GM08714 (cell line): ENCODE results near the gene ROCK2.

Experiments
- H3K4me3 ChIP-seq: fragments of 200-500 bp; sonication (Bioruptor generic); 2 replicates; pipeline ENCODE4 v1.5.1; 2014; ENCODE audit warnings: mild to moderate bottlenecking, low read length, inconsistent platforms
- ZNF274 ChIP-seq: IDR thresholded peaks from 2 replicates; pipeline ENCODE4 v1.6.1; 2012; ENCODE audit warnings: mild to moderate bottlenecking, low read depth, low read length

The ROCK2 gene

DNA sequence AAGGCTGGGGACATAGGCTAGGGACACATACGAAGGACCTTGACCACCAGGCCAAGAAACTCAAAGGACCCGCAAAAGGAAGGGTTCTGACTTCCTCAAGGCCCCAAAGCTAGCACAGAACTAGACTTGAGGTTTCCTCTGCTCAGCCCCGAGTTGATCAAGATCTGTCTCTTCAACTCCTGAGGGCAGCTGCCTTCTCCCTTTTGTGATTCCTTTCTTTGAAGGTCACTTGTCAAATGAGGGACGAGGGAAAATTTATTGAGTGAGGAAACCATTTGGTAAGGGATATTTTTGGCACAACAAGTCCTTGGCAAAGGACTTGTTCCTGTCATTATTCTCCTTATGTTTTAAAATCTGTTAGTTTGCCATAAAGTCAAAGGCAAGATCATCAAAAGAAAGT, 12.3 kb upstream of the ROCK2 start:
- TF ChIP-seq ZNF274 = no peak
- H3K4me3 ChIP-seq = no peak overlapping the region

DNA sequence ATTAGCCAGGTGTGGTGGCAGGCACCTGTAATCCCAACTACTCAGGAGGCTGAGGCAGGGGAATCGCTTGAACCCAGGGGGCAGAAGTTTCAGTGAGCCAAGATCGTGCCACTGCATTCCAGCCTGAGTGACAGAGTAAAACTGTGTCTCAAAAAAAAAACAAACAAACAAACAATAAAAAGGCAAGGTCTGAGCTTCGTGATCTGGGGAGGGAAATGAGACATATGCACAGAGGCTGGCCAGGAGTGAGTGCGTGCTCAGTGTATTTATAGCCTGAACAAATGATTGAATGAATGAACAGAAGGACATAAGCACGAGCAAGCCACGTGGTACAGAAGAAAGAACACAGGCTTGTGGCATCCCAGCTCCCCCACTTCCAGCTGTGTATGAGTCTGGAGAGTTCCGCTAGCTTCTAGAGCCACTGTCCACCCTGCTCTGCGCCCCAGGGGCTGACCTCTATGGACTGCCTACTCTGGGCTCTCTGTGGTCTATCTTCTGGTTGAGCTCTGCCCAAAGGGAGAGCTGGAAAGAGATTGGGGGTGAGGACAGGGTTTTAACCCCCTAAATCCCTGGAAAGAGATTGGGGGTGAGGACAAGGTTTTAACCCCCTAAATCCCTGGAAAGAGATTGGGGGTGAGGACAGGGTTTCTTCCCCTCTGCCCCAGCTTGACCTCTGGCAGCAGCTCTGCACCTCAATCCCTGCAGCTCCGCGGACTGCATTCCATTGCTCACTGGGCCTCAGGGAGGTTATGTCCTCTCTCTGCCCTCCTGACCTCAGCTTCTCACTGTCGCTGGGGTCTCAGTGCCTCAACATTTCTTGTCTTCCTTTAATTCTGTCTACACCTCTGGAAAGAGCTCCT, 11.0 kb upstream of the ROCK2 start:
- no peak overlapping the region for H3K4me3 ChIP-seq
- TF ChIP-seq ZNF274 = no peak

- no peak overlapping the region for H3K4me3 ChIP-seq
- no peak for TF ChIP-seq ZNF274
These were observed 10.1 kb upstream of the ROCK2 start for GRCh38 chr2:11354363-11355154.

- H3K4me3 ChIP-seq = no peak overlapping the region
- TF ChIP-seq ZNF274 = no peak
These were observed 8.5 kb upstream of the ROCK2 start for GRCh38 chr2:11352781-11353537.

- H3K4me3 ChIP-seq = no peak overlapping the region
- no peak for TF ChIP-seq ZNF274
These were observed 3.8 kb upstream of the ROCK2 start for GRCh38 chr2:11348209-11348749.

DNA sequence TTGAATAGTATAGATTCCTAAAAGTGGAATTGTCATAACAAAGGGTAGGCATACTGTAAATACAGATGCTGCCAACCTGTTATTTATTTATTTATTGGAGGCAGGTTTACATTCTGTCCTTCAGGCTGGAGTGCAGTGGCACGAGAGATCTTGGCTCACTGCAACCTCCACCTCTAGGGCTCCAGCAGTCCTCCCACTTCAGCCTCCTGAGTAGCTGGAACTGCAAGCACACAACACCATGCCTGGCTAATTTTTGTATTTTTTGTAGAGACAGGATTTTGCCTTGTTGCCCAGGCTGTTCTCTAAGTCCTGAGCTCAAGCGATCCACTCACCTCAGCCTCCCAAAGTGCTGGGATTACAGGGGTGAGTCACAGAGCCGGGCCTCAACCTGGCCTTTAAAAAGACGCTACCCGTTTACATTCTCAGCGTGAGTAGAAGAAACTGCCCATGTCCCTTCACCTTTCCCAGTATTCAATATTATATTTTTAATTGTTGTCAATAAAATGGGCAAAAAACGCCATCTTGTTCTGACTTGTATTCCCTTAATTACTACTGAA, 3.0 kb upstream of the ROCK2 start:
- TF ChIP-seq ZNF274 = no peak
- H3K4me3 ChIP-seq = no peak overlapping the region

DNA sequence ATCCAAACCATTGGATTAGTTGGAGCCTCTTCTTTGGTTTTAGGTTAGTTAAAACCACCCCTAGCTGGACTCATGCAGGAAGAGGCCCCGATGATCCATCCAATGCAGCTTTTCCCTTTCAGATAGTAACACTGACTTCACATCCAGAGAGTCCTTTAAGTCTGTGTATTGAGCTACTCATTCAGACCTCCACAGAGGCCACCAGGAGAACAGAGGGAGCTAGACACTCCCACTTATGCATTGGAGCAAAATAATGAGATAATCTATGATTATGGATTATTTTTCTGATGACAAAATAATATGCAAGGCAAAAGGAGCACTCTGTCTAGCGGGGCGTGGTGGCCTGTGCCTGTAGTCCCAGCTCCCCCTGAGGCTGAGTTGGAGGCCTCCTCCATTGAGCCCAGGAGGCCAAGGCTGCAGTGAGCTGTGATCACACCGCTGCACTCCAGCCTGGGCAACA, 1.6 kb upstream of the ROCK2 start:
- H3K4me3 ChIP-seq = no peak overlapping the region
- no peak for TF ChIP-seq ZNF274

GRCh38 chr2:11344956-11345677, 681 bp upstream of the ROCK2 start:
- H3K4me3 ChIP-seq = peak overlapping the region; percentile 90
- TF ChIP-seq ZNF274 = no peak

- peak overlapping the region; percentile 90 for H3K4me3 ChIP-seq
- TF ChIP-seq ZNF274 = no peak
These were observed 640 bp downstream of the ROCK2 start for GRCh38 chr2:11343650-11344341.

GRCh38 chr2:11343368-11343649, 1.1 kb downstream of the ROCK2 start:
- no peak for TF ChIP-seq ZNF274
- peak overlapping the region; percentile 90 for H3K4me3 ChIP-seq

- H3K4me3 ChIP-seq = peak overlapping the region; percentile 90
- no peak for TF ChIP-seq ZNF274
These were observed 1.7 kb downstream of the ROCK2 start for GRCh38 chr2:11342551-11343367.

DNA sequence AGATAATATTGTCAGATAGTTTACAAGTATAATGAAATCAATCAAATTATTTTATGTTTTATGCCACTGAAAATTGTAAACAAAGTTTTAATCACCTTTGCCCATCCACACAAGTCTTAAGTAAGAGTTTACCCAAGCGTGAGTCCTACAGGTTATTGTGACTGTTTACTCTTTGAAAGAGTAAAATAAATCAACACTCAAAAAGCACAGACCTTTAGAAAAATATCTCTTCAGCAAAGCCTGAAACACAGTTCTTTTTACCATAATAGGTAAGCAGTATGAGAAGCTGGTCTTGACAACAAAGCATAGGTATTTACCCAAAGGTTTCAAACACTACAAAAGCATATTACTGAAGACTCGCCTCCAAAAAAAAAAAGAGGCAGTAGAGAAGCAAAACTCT, 3.7 kb downstream of the ROCK2 start:
- no peak overlapping the region; the same call in 1 of the 2 replicates for H3K4me3 ChIP-seq
- TF ChIP-seq ZNF274 = no peak
